Measurements from ENCODE around the gene RRP12.

Gene RRP12

DNA sequence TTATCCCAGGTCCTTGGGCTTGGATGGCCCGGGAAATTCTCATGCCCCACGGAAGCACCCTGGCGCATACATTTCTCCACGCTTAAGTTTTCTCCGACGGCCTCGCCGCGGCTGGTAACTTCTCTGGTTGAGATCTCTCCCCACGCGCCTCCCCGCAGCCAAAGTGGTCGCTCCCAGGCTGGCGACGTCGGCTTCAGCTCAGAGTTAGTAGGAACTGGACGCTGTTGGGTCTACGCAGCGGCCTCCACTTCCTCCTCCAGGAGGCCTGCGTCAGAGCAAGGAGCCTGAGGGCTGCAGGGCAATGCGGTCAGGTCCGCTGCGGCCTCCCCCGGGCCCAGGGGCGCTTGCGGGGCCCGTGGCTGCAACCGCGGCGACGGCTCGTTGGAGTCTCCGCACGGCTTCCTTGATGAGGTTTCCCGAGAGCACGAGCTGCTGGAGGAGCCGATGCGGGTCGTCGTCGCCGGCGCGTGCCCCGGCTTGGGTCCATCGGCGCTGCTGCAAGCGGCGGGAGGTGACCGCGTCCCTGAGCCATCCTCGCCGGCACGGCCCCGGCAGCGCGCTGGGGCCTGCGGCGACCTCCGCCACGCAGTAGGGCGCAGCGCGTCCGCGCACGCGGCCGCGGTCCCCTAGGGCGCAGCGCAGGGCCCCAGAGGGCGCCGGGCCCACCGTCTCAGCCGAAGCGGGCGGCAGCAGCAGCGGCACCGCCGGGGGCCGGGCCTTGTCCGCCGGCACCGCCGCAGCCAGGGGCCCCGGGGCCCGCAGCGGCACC lies 67.4 kb downstream of the RRP12 start:
- DNase-seq, result peak in 2 of 4 experiments; percentile 14 to 15

GRCh38 chr10:97333351-97333600 lies 67.9 kb downstream of the RRP12 start:
- DNase-seq, result no peak

DNA sequence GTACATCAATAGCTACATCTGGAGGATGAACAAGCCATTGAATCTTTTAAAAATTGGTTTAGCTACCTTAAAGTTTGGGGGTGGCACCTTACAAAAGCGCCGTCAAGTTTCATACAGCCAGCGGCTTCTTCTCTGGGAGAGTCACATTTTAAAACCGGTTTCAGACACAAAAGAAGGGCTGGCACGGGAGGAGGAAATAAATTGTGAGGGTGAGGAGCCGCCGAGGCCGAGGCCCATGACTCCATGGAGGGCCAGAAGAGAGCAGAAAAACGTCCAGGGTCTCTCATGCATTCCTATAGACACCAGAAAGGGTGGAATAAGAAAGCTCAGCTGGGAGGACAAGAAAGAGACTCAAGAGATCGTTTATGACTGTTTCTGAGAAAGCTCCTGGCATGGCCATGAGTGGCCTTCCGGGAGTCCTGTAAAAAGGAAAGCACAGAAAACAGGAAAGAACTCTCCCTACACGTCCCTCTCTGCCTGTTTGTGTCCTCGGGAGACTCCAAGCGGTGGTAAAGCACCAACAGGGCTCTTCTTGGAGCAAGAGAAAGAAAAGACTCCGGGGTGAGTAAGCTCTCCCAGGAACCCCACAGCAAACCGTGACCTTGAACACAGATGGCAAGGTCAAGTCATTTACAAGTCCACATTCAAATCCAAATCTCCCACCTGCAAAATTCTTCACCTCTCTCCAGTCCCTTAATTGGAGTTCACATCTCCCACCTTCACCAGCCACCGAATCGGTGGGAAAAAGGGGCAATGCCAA lies 68.4 kb downstream of the RRP12 start:
- DNase-seq, result no peak

GRCh38 chr10:97331153-97331703 lies 69.9 kb downstream of the RRP12 start:
- DNase-seq, result no peak

DNA sequence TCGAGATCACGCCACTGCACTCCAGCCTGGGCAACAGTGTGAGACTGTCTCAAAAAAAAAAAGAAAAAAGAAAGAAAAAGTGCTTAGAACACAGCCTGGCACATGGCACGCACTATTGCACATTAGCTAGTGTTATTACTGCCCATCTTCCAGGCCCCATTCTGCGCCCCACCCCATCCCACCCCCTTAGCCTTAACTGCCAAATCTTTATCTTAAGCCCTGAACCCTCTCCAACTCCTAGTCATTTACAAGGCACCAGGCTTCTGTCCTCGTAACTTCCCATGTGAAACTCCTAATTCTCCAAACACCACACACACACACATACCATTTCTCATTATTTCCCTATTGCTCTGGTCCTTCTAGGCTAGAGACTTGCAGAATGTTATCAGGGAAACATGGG lies 71.4 kb downstream of the RRP12 start:
- no peak for DNase-seq

- no peak for DNase-seq
Observed at GRCh38 chr10:97328646-97329453, 72.3 kb downstream of the RRP12 start.

- no peak for DNase-seq
Observed at GRCh38 chr10:97327348-97328294, 73.5 kb downstream of the RRP12 start.

DNA sequence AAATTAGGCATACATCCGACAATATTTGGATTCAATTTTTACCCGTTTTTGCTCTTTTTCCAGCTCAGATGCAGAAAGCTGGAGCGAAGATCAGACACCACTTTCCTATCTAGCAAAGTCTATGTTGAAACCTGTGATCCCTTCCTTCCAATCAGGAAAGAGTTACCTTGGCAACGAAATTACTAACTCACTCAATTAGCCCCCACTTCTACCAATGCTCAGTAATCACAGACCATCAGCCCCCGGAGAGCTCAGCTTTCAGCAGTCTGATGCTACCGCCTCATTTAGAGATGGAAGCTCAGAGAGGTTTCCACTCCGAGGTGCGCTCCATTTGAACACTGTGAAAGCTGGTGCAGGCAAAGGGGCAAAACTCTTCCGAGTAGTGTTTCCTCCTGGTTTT lies 75.4 kb downstream of the RRP12 start:
- DNase-seq, result no peak

DNA sequence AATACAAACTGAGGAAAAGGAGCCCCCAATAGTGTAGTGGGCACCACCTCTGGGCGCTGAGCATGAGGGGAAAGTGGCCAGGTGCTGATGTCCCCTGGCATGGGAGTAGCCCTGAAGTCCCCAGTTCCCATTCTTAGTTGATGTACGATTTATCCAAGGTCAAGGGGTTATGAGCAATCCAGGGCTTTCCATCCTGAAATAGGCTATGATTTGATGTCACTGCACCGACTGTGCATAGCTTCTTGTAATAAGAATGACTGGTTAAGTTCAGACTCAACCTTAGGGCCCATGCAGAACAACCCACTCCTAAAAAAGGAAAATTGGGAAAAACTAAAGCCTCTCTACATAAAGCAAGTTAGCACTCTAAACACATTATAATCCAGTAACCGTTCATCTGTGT lies 77.6 kb downstream of the RRP12 start:
- no peak for DNase-seq

GRCh38 chr10:97321804-97322190 lies 79.3 kb downstream of the RRP12 start:
- no peak for DNase-seq

DNA sequence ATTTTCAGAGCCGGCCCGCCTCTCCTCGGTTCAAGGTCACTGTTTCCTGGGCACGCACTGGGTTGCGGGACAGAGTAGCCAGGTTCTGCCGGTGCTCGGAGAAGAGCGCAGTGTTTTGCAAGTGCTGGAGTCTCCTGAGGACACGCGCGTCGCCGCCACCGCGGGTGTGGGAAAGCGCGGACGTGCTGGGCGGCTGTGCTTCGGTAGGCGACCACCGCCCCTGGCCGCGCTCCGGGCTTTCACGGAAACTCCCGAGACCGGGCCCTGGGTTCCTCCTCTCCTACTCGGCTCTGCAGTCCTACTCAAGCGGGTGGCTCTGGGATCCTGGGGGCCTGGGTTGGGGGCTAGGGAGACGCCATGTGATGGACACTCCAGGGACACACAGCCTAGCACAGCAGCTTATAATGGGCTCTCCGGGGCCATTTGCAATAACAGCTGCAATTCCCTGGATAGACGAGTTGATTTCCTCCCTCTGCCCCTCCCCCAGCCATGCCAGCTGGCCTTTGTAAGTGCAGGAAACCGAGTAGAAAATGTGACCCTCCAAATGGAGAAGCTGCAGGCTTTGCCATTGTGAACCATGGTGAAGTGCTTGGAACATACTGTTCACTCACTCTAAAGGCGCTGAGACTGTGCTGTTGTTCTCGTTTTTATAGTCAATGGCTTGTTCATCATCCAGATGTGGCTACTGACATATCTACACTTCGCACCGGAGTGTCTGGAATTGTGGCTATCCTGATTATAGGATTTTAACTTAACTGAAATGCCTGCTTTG lies 79.9 kb downstream of the RRP12 start:
- peak in 1 of 4 experiments; percentile 10 for DNase-seq

- peak in 2 of 4 experiments; percentile 11 to 28 for DNase-seq
Observed at GRCh38 chr10:97320480-97321031, 80.6 kb downstream of the RRP12 start.

DNA sequence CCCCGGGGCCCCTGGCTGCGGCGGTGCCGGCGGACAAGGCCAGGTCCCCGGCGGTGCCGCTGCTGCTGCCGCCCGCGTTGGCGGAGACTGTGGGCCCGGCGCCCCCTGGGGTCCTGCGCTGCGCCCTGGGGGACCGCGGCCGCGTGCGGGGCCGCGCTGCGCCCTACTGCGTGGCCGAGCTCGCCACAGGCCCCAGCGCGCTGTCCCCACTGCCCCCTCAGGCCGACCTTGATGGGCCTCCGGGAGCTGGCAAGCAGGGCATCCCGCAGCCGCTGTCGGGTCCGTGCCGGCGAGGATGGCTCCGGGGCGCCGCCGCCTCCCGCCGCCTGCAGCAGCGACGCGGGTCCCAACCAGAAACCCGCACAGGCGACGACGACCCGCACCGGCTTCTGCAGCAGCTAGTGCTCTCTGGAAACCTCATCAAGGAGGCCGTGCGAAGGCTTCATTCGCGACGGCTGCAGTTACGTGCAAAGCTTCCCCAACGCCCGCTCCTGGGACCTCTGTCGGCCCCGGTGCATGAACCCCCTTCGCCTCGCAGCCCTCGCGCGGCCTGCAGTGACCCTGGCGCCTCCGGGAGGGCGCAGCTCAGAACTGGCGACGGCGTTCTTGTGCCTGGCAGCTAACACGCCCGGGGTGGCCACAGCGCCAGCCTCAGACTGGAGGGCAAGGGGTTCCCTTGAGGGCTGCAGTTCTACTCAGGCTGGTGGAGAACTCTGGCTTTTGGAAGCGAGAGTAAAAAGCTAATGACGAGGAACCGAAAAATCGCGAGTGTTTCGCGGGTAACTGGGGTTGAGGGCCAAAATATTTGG lies 81.3 kb downstream of the RRP12 start:
- DNase-seq, result peak; percentile 27 to 59 (median 48)

DNA sequence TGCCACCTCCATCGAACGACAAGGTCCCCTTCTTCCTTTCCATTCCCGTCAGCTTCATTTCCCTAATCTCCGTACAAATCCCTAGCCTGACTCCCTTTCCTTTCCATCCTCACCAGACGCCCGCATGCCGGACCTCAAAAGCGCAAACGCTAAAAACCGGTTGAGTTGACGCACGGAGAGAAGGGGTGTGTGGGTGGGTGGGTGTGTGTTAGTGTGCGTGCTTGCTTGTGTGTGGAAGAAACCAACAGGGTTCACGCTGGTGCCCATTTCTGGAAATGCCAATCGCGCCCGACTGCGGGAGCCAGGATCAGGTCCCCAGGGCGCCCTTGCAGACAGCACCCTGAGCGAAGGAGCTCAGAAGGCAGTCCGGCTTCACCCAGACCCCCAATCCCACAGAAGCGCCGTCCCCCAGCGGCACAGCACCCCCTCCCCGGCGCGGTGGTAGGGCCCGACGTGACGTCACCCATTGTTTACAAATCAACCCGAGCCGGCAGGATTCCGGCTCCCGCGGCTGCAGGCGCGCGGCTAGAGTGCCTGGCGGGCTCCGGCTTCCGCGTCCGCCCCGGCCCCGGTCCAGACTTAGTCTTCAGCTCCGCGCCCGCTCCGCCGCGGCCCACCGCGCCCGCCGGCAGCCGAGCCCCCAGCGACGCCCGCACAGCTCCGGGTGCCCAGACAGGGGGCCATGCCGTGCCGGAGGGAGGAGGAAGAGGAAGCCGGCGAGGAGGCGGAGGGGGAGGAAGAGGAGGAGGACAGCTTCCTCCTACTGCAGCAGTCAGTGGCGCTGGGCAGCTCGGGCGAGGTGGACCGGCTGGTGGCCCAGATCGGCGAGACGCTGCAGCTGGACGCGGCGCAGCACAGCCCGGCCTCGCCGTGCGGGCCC lies 82.1 kb downstream of the RRP12 start, which contains the start of gene FRAT1:
Gene FRAT1, plus strand, starts transcription at position 500 of the 880 bp plus-strand sequence. Its CDS starts 183 bp downstream, at position 683.
- DNase-seq, result peak; percentile 66 to 88 (median 81)

DNA sequence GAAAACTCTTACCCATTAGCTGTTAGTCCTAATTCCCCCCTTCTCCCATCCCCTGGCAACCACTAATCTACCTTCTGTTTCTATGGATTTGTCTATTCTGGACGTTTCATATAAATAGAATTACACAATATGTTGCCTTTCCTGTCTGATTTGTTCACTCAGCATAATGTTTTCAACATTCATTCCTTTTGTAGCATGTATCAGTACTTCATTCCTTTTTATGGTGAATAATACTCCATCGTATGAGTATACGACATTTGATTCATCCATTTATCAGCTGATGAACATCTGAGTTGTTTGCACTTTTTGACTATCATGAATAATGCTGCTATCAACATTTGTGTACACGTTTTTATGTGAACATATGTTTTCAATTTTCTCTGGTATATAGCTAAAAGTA lies 86.5 kb downstream of the RRP12 start:
- no peak for DNase-seq

DNA sequence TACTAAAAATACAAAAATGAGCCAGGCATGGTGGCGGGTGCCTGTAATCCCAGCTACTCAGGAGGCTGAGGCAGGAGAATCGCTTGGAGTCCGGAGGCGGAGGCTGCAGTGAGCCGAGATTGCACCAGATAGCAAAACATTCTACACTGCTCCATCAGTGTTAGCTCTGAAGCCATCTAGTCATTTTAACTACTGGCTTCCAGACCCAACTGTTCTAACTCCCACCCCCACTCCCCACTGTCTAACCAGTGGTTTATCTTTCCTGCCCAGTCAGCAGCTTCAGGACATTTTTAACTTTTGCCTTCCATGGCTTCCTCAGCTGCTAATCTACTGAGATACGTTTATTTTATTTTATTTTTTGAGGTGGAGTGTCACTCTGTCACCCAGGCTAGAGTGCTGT lies 88.2 kb downstream of the RRP12 start:
- DNase-seq, result no peak

DNA sequence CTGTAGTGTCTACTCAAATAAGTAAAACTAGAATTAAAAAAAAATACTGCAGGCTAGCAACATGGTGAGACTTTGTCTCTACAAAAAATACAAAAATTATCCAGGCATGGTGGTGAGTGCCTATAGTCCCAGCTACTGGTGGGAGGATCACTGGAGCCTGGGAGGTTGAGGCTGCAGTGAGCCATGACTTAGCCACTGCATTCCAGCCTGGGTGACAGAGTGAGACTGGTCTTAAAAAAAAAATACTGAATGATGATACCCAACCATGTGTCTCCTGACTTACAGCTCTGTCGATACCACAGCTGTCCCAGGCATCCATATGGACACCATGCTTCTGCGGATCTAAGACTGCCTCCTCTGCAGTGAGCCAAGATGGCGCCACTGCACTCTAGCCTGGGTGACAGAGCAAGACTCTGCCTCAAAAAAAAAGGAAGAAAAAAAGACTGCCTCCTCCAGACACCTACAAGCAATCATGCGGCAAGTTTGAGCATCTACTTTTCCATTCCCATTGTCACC lies 90.0 kb downstream of the RRP12 start:
- no peak for DNase-seq

- DNase-seq, result no peak
Observed at GRCh38 chr10:97307866-97308780, 93.0 kb downstream of the RRP12 start.

Data from activated naive CD4-positive, alpha-beta T cell (primary cell).